DOHH2 (cell line): ENCODE data around the gene TULP1.

Experiments
- H3F3A ChIP-seq: fragments of 200-600 bp; sonication (generic), shearing (Covaris generic); 2 replicates; pipeline ENCODE4 v1.6.0; 2016; ENCODE audit warnings: antibody characterized with exemption, mild to moderate bottlenecking; ENCODE audit not compliant: control insufficient read depth, insufficient read depth
- H3K27ac ChIP-seq: fragments of 200-600 bp; sonication (generic); 2 replicates; pipeline ENCODE4 v1.5.1; 2014; ENCODE audit warnings: low read depth, mild to moderate bottlenecking, low read length, moderate library complexity
- H3K27me3 ChIP-seq: fragments of 200-600 bp; sonication (generic); 2 replicates; pipeline ENCODE4 v1.6.1; 2014; ENCODE audit warnings: mild to moderate bottlenecking, low read length, mixed read lengths; ENCODE audit not compliant: control insufficient read depth
- H3K36me3 ChIP-seq: fragments of 200-600 bp; sonication (generic); 2 replicates; pipeline ENCODE4 v1.6.1; 2014; ENCODE audit warnings: mild to moderate bottlenecking, low read length, moderate library complexity, mixed read lengths; ENCODE audit not compliant: control insufficient read depth
- H3K4me1 ChIP-seq: fragments of 200-600 bp; sonication (generic); 2 replicates; pipeline ENCODE4 v1.6.1; 2014; ENCODE audit warnings: mild to moderate bottlenecking, low read length, mixed read lengths; ENCODE audit not compliant: control insufficient read depth
- H3K4me2 ChIP-seq: fragments of 200-600 bp; sonication (generic); 2 replicates; pipeline ENCODE4 v1.6.0; 2014; ENCODE audit warnings: mild to moderate bottlenecking, low read length, moderate library complexity
- H3K4me3 ChIP-seq: fragments of 200-600 bp; sonication (generic); 2 replicates; pipeline ENCODE4 v1.5.1; 2014; ENCODE audit warnings: mild to moderate bottlenecking, low read length, mixed read lengths
- H3K79me2 ChIP-seq: fragments of 200-600 bp; sonication (generic); 2 replicates; pipeline ENCODE4 v1.6.1; 2014; ENCODE audit warnings: mild to moderate bottlenecking, low read length, mixed read lengths; ENCODE audit not compliant: control insufficient read depth
- H3K9me2 ChIP-seq: fragments of 200-600 bp; sonication (generic); replicated peaks from 2 replicates; pipeline ENCODE4 v1.6.1; 2014; ENCODE audit warnings: mild to moderate bottlenecking, low read length, mixed read lengths; ENCODE audit not compliant: control insufficient read depth
- H3K9me3 ChIP-seq: fragments of 200-600 bp; sonication (generic); 2 replicates; pipeline ENCODE4 v1.6.1; 2014; ENCODE audit warnings: antibody characterized with exemption, low read length, mixed read lengths; ENCODE audit not compliant: control insufficient read depth, insufficient read depth
- H4K20me1 ChIP-seq: fragments of 200-600 bp; sonication (generic); 2 replicates; pipeline ENCODE4 v1.6.0; 2014; ENCODE audit warnings: low read depth, mild to moderate bottlenecking, antibody characterized with exemption, low read length, moderate library complexity; ENCODE audit not compliant: control insufficient read depth, insufficient read depth
- CTCF ChIP-seq: fragments of 200-600 bp; sonication (generic); IDR thresholded peaks from one replicate; pipeline ENCODE4 v1.5.1; 2014; ENCODE audit warnings: antibody characterized with exemption, mild to moderate bottlenecking, low read depth, low read length; ENCODE audit not compliant: poor library complexity, severe bottlenecking
- EZH2phosphoT487 ChIP-seq: fragments of 200-600 bp; sonication (generic); IDR thresholded peaks from 2 replicates; pipeline ENCODE4 v1.6.1; 2017; ENCODE audit warnings: borderline replicate concordance, mild to moderate bottlenecking, antibody characterized with exemption, low read length, moderate library complexity, mixed read lengths

Gene TULP1

DNA sequence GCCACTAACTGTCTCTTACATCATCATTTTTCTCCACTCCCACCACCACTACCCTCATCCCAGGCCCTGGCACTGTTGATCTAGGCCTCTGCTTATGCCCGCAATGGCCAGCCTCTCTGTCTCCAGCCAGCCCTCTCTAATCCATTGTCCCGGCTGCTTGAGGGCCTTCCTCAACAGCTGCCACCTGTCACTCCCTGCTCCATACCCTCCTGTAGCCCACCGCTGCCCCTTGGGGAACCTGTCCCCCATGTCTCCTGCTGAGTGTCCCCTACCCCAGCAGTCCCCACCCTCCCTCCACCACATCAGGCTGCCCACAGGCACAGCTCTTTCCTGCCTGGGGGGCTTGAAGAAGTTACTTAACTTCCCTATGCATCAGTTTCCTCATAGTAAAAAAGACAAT is 29.2 kb downstream of the TULP1 start:
- no peaks in the 10 kb centered on the region for H3F3A ChIP-seq
- H3K9me3 ChIP-seq: no peaks in the 10 kb centered on the region
- no peaks in the 10 kb centered on the region for H4K20me1 ChIP-seq
- H3K36me3 ChIP-seq: no peaks in the 10 kb centered on the region
- H3K27me3 ChIP-seq: peaks cover 49% of the 10 kb centered on the region
- no peaks in the 10 kb centered on the region for H3K4me1 ChIP-seq
- H3K4me2 ChIP-seq: no peak overlapping the region
- no peaks in the 10 kb centered on the region for H3K9me2 ChIP-seq
- no peak overlapping the region for H3K4me3 ChIP-seq
- no peak overlapping the region for H3K27ac ChIP-seq
- H3K79me2 ChIP-seq: no peaks in the 10 kb centered on the region
- TF ChIP-seq CTCF: no peak
- no peak for TF ChIP-seq EZH2phosphoT487

- Histone ChIP-seq H3K9me3 (no peaks in the 10 kb centered on the region), H3K79me2 (no peaks in the 10 kb centered on the region), H3K9me2 (no peaks in the 10 kb centered on the region), H3K27ac (no peak overlapping the region), H3K36me3 (no peaks in the 10 kb centered on the region), H3K4me1 (no peaks in the 10 kb centered on the region), H3K4me2 (no peak overlapping the region), H3F3A (no peaks in the 10 kb centered on the region), H3K27me3 (peaks cover 46% of the 10 kb centered on the region), H4K20me1 (no peaks in the 10 kb centered on the region), H3K4me3 (no peak overlapping the region)
- TF ChIP-seq EZH2phosphoT487: no peak
- no peak for TF ChIP-seq CTCF
Measured at GRCh38 chr6:35483062-35483461, 29.6 kb downstream of the TULP1 start.

GRCh38 chr6:35481226-35481625 is 31.5 kb downstream of the TULP1 start:
- H3K79me2 ChIP-seq: no peaks in the 10 kb centered on the region
- H3K4me1 ChIP-seq: no peaks in the 10 kb centered on the region
- no peaks in the 10 kb centered on the region for H4K20me1 ChIP-seq
- H3K36me3 ChIP-seq: no peaks in the 10 kb centered on the region
- no peak overlapping the region for H3K27ac ChIP-seq
- TF ChIP-seq CTCF: no peak
- TF ChIP-seq EZH2phosphoT487: no peak
- peaks cover 37% of the 10 kb centered on the region for H3K27me3 ChIP-seq
- no peaks in the 10 kb centered on the region for H3K9me2 ChIP-seq
- H3K9me3 ChIP-seq: no peaks in the 10 kb centered on the region
- no peak overlapping the region for H3K4me2 ChIP-seq
- H3K4me3 ChIP-seq: no peak overlapping the region
- H3F3A ChIP-seq: peaks cover 4% of the 10 kb centered on the region

GRCh38 chr6:35480176-35480575 is 32.5 kb downstream of the TULP1 start:
- Histone ChIP-seq H3K4me1 (no peaks in the 10 kb centered on the region), H3K9me2 (no peaks in the 10 kb centered on the region), H3K27ac (no peak overlapping the region), H4K20me1 (0 out of 2 replicates have a peak, but pooled peaks cover 4% of the 10 kb centered on the region), H3K27me3 (peaks cover 37% of the 10 kb centered on the region), H3K9me3 (no peaks in the 10 kb centered on the region), H3K4me3 (no peak overlapping the region), H3K79me2 (no peaks in the 10 kb centered on the region), H3K4me2 (no peak overlapping the region), H3K36me3 (no peaks in the 10 kb centered on the region), H3F3A (peaks cover 11% of the 10 kb centered on the region)
- TF ChIP-seq CTCF (no peak), EZH2phosphoT487 (no peak)
